Inflammatory macrophage treated with lipopolysaccharide for 4 hours (primary cell): Measurements from ENCODE around the gene SEPTIN6.

Experiments used
- DNase-seq: peaks from one replicate; pipeline ENCODE4 v3.0.0-alpha.2; 2020

Gene SEPTIN6

DNA sequence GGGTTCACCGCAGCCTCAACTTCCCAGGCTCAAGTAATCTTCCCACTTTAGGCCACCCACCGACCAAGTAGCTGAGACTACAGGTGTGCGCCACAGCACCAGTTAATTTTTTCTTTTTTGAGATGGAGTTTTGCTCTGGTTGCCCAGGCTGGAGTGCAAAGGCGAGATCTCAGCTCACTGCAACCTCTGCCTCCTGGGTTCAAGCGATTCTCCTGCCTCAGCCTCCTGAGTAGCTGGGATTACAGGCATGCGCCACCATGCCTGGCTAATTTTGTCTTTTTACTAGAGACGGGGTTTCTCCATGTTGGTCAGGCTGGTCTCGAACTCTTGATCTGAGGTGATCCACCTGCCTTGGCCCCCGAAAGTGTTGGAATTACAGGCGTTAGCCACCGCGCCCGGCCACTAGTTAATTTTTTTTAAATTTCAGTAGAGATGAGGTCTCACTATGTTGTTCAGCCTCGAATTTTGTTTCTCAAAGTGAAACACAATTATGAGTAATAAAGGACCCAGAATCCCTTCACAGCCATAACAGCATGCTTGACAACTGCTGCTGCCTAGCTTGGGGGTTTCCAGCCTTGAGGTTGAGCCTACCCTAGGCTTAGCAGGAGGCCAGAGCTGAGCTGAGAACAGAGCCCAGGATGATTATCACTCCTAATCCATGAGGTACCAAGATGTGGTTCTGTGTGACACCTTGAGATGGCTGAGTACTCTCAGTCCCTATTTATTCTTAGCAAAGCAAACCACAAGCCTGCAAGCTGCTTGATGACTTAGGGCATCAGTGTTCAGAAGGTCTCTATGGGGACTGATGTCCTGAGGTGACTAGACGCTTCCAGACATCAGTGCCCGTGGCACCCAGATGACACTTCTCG lies 45.2 kb downstream of the SEPTIN6 start:
- DNase-seq: no peak

DNA sequence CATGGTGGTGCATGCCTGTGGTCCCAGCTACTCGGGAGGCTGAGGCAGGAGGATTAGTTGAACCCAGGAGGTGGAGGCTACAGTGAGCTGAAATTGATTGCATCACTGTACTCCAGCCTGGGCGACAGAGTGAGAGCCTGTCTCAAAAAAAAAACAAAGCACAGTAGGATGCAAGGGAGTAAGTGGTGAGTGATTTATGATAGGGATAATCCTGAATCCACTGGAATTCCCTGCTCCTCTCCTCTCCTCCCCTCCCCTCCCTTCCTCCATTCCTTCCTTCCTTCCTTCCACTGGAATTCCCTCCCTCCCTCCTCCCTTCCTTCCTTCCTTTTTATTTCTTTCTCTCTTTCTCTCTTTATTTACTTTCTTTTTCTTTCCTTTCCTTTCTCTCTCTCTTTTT lies 45.9 kb downstream of the SEPTIN6 start:
- no peak for DNase-seq

DNA sequence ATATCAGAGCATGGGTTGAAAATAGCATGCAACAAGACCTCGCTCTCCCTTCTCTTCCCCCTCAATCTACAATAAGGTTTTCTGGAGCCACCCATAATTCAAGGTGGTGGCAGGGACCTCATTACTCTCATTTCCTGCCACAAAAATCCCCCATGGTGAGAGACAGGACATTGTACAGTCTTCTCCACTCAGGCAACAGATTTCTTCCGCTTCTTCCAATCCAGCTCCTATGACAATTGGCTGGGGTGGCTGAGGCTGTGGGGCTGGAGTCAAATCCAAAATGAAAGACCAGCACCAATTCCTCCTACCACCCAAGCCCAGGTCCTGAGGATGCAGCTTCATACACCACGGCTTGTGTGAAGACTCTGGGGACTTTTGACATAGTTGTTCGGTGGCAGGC lies 46.5 kb downstream of the SEPTIN6 start:
- no peak for DNase-seq

DNA sequence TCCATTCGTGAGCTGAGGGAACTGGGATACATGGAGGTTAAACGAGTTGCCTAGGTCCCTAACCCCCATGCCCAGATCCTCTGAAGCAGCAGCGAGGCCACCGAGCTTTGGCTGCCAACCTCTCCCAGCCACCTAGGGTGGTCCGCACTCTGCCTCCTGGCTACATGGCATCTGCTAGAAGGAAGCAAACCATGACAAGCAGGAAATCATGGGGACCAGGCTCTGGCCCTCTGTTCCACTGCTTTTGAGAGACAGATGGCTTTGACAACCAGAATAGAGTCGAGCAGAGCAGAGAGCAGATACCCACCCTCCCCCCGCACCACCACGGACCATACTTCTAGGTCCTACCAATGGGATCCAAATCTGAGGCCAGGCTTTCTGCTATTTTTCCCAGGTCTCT lies 49.3 kb downstream of the SEPTIN6 start:
- no peak for DNase-seq
